ENCODE data around the gene WDR1. TPM values are rescaled to one million over a fixed set of nuclear protein-coding genes. Genes with fewer than 3 reads are reported as not detected.

The WDR1 gene
- total and polyA plus RNA-seq, 2 donors (not counting 1 experiment from before 2014, with no cell fraction given), result 331 to 751 TPM

- H4K20me1 ChIP-seq (ENCODE audit: control insufficient read depth, extremely low read depth, insufficient read depth, low read length), result no peaks in the 10 kb centered on the region
- H3K4me3 ChIP-seq (replicated peaks in 1 of 4; ENCODE audit: control extremely low read depth in 1 of 4, insufficient read depth in 1 of 4, low read depth in 3 of 4, low read length in 4 of 4), result no peak overlapping the region
- no peak overlapping the region for H3K27ac ChIP-seq (ENCODE audit: insufficient read depth, low read length)
- no peak overlapping the region for H3K4me2 ChIP-seq (ENCODE audit: extremely low read depth, insufficient read depth, low read length)
- H2AFZ ChIP-seq (ENCODE audit: low read length), result no peak overlapping the region
- TF ChIP-seq CTCF (conservative IDR thresholded peaks at IDR 0.05 in 1 of 2, IDR thresholded peaks at IDR 0.05 in 1 of 2; ENCODE audit: low read depth in 1 of 2, low read length in 2 of 2), result no peak
- TF ChIP-seq EZH2 (IDR thresholded peaks at IDR 0.05; ENCODE audit: low read length, missing control alignments), result no peak
- no peak overlapping the region for H3K9ac ChIP-seq (ENCODE audit: insufficient read depth, low read length)
- no peak for DNase-seq (ENCODE audit: low read depth in 2 of 2)
- H3K4me1 ChIP-seq (ENCODE audit: control insufficient read depth, extremely low read depth, insufficient read depth, low read length), result peaks cover 5% of the 10 kb centered on the region
- H3K9me3 ChIP-seq (ENCODE audit: control insufficient read depth, insufficient read depth, low read depth, low read length), result no peaks in the 10 kb centered on the region
- no peaks in the 10 kb centered on the region for H3K27me3 ChIP-seq (ENCODE audit: control insufficient read depth, insufficient read depth, low read length)
- no peaks in the 10 kb centered on the region for H3K79me2 ChIP-seq (ENCODE audit: control insufficient read depth, insufficient read depth, low read length)
- H3K36me3 ChIP-seq (ENCODE audit: control insufficient read depth, insufficient read depth, low read length), result no peaks in the 10 kb centered on the region
These were observed 91.3 kb downstream of the WDR1 start for GRCh38 chr4:10025230-10025806.

Other genes with a start within 250 kb of the WDR1 start
- 2.3 and 2.8 TPM in 2 replicates for gene SLC2A9, start 95.3 kb downstream of the WDR1 start, total RNA-seq
- 1.8 and 3.9 TPM in 2 replicates for gene SLC2A9, start 95.3 kb downstream of the WDR1 start, polyA plus RNA-seq